HEK293 (cell line): ENCODE measurements around the gene MAIP1.
A peak's percentile ranks its signal among the peaks of the same experiment; 100 is the strongest.

ENCODE experiments used
- CTCF ChIA-PET: fragments of 350-600 bp; formaldehyde crosslinking; extraction: SDS; loops from one replicate; lab custom pipeline; 2021; ENCODE audit warnings: antibody characterized with exemption; lab: Yijun Ruan, JAX
- POLR2A ChIA-PET: fragments of 300-600 bp; formaldehyde crosslinking; extraction: SDS; loops from one replicate; lab custom pipeline; 2020; ENCODE audit warnings: antibody characterized with exemption, inconsistent platforms; lab: Yijun Ruan, JAX
- H3K27ac ChIP-seq: fragments of 200-500 bp; sonication (Bioruptor generic); 2 replicates; pipeline ENCODE4 v1.5.1; 2014; ENCODE audit warnings: low read depth, low read length, control low read depth, inconsistent platforms; ENCODE audit errors: extremely low read depth
- H3K36me3 ChIP-seq, 2 experiments: fragments of 200-500 bp in 1 of 2; sonication (Bioruptor generic) in 1 of 2; 1 replicate in 1 of 2; 2 replicates in 1 of 2; pipeline ENCODE4 v1.5.1; 2014 to 2017; ENCODE audit warnings: inconsistent platforms in 2 of 2, low read length in 2 of 2; ENCODE audit not compliant: control insufficient read depth in 2 of 2, insufficient read depth in 1 of 2
- H3K4me1 ChIP-seq: fragments of 200-500 bp; sonication (Bioruptor generic); 2 replicates; pipeline ENCODE4 v1.5.1; 2014; ENCODE audit warnings: mild to moderate bottlenecking, low read length, inconsistent platforms; ENCODE audit not compliant: control insufficient read depth, insufficient read depth
- H3K4me3 ChIP-seq: 2 replicates; pipeline ENCODE4 v1.5.1; 2011; ENCODE audit warnings: low read depth, mild to moderate bottlenecking, control low read depth, low read length, moderate library complexity
- H3K9me3 ChIP-seq: fragments of 200-500 bp; sonication (Bioruptor generic); 2 replicates; pipeline ENCODE4 v1.5.1; 2014; ENCODE audit warnings: low read depth, low read length, inconsistent platforms; ENCODE audit not compliant: control insufficient read depth, insufficient read depth
- KLF10 ChIP-seq: fragments of 450-650 bp; IDR thresholded peaks from 2 replicates; pipeline ENCODE4 v1.5.1; 2018; ENCODE audit warnings: missing biosample characterization, mild to moderate bottlenecking, missing genetic modification characterization
- KLF17 ChIP-seq: fragments of 450-650 bp; formaldehyde crosslinking; IDR thresholded peaks from 2 replicates; pipeline ENCODE4 v1.5.1; 2016; ENCODE audit warnings: missing biosample characterization, missing genetic modification characterization
- MZF1 ChIP-seq: fragments of 450-650 bp; formaldehyde crosslinking; IDR thresholded peaks from 2 replicates; pipeline ENCODE4 v1.5.1; 2017; ENCODE audit warnings: missing biosample characterization, missing genetic modification characterization, borderline replicate concordance
- PRDM1 ChIP-seq: fragments of 450-650 bp; formaldehyde crosslinking; IDR thresholded peaks from 2 replicates; pipeline ENCODE4; 2016; ENCODE audit warnings: missing biosample characterization, missing genetic modification characterization
- SP7 ChIP-seq: fragments of 450-650 bp; formaldehyde crosslinking; IDR thresholded peaks from 2 replicates; pipeline ENCODE4 v1.5.1; 2016; ENCODE audit warnings: missing biosample characterization, missing genetic modification characterization
- ZBTB11 ChIP-seq: fragments of 450-650 bp; formaldehyde crosslinking; conservative IDR thresholded peaks from 2 replicates; pipeline ENCODE4 v1.5.1; 2016; ENCODE audit warnings: low read depth, missing biosample characterization, missing genetic modification characterization
- ZBTB17 ChIP-seq: fragments of 450-650 bp; formaldehyde crosslinking; IDR thresholded peaks from 2 replicates; pipeline ENCODE4 v1.5.1; 2016; ENCODE audit warnings: missing biosample characterization, missing genetic modification characterization
- ZBTB6 ChIP-seq: fragments of 450-650 bp; formaldehyde crosslinking; IDR thresholded peaks from 2 replicates; pipeline ENCODE4 v1.5.1; 2017; ENCODE audit warnings: missing biosample characterization, missing genetic modification characterization
- ZNF112 ChIP-seq: fragments of 450-650 bp; formaldehyde crosslinking; IDR thresholded peaks from 2 replicates; pipeline ENCODE4 v1.5.0; 2017; ENCODE audit warnings: missing biosample characterization, missing genetic modification characterization
- ZNF155 ChIP-seq: fragments of 450-650 bp; formaldehyde crosslinking; IDR thresholded peaks from 2 replicates; pipeline ENCODE4 v1.5.1; 2016; ENCODE audit warnings: missing biosample characterization, missing genetic modification characterization
- ZNF16 ChIP-seq: fragments of 450-650 bp; formaldehyde crosslinking; IDR thresholded peaks from 2 replicates; pipeline ENCODE4 v1.5.1; 2016; ENCODE audit warnings: low read depth, missing biosample characterization, missing genetic modification characterization
- ZNF169 ChIP-seq: fragments of 450-650 bp; formaldehyde crosslinking; IDR thresholded peaks from 2 replicates; pipeline ENCODE4 v1.5.1; 2016; ENCODE audit warnings: missing biosample characterization, missing genetic modification characterization
- ZNF223 ChIP-seq: fragments of 450-650 bp; formaldehyde crosslinking; IDR thresholded peaks from 2 replicates; pipeline ENCODE4 v1.5.1; 2016; ENCODE audit warnings: missing biosample characterization, missing genetic modification characterization
- ZNF24 ChIP-seq: fragments of 450-650 bp; formaldehyde crosslinking; IDR thresholded peaks from 2 replicates; pipeline ENCODE4 v1.5.1; 2016; ENCODE audit warnings: missing biosample characterization, missing genetic modification characterization
- ZNF248 ChIP-seq: fragments of 450-650 bp; formaldehyde crosslinking; IDR thresholded peaks from 2 replicates; pipeline ENCODE4 v1.5.1; 2017; ENCODE audit warnings: missing biosample characterization, missing genetic modification characterization
- ZNF335 ChIP-seq: fragments of 450-650 bp; formaldehyde crosslinking; conservative IDR thresholded peaks from 2 replicates; pipeline ENCODE4 v1.5.1; 2016; ENCODE audit warnings: missing biosample characterization, missing genetic modification characterization
- ZNF354C ChIP-seq: fragments of 450-650 bp; formaldehyde crosslinking; IDR thresholded peaks from 2 replicates; pipeline ENCODE4 v1.5.1; 2016; ENCODE audit warnings: missing biosample characterization, missing genetic modification characterization, low read depth, borderline replicate concordance
- ZNF473 ChIP-seq: fragments of 450-650 bp; formaldehyde crosslinking; IDR thresholded peaks from 2 replicates; pipeline ENCODE4 v1.5.1; 2017; ENCODE audit warnings: missing biosample characterization, missing genetic modification characterization
- ZNF529 ChIP-seq: fragments of 450-650 bp; formaldehyde crosslinking; IDR thresholded peaks from 2 replicates; pipeline ENCODE4 v1.5.1; 2017; ENCODE audit warnings: missing genetic modification characterization, missing biosample characterization; ENCODE audit not compliant: insufficient replicate concordance
- ZNF654 ChIP-seq: fragments of 450-650 bp; formaldehyde crosslinking; IDR thresholded peaks from 2 replicates; pipeline ENCODE4 v1.5.1; 2016; ENCODE audit warnings: low read depth, missing biosample characterization, missing genetic modification characterization
- ZNF664 ChIP-seq: fragments of 450-650 bp; formaldehyde crosslinking; IDR thresholded peaks from 2 replicates; pipeline ENCODE4 v1.5.1; 2016; ENCODE audit warnings: missing biosample characterization, missing genetic modification characterization
- ZNF837 ChIP-seq: fragments of 450-650 bp; formaldehyde crosslinking; IDR thresholded peaks from 2 replicates; pipeline ENCODE4 v1.5.1; 2016; ENCODE audit warnings: missing biosample characterization, missing genetic modification characterization
- TF ChIP-seq, protein P1 (sequence below): sonication (generic); formaldehyde crosslinking; IDR thresholded peaks from 2 replicates; pipeline ENCODE4 v1.8.1; 2022; ENCODE audit warnings: mild to moderate bottlenecking, moderate library complexity, missing genetic modification reagents

MAIP1 gene

GRCh38 chr2:199951023-199951422, 4.4 kb upstream of the MAIP1 start:
- CTCF ChIA-PET = interaction anchor here (0.7 kb wide), 1 partner anchor 559 kb away, joined by 3 read pairs; the partner anchor contains the start of gene KCTD18
- Histone ChIP-seq H3K36me3 (peaks cover 23 to 44% of the 10 kb centered on the region in 2 experiments), H3K9me3 (no peaks in the 10 kb centered on the region), H3K27ac (no peak overlapping the region), H3K4me3 (no peak overlapping the region), H3K4me1 (no peaks in the 10 kb centered on the region)
- TF ChIP-seq ZBTB6 (tag by site-specific recombination) (no peak), ZNF248 (tag by site-specific recombination) (no peak), ZNF16 (tag by site-specific recombination) (no peak), ZNF24 (tag by site-specific recombination) (no peak), ZNF664 (no peak), ZNF335 (tag by site-specific recombination) (no peak), ZNF169 (tag by site-specific recombination) (no peak), ZNF155 (no peak)
- POLR2A ChIA-PET = no interaction called here

- Histone ChIP-seq H3K36me3 (peaks cover 8 to 39% of the 10 kb centered on the region in 2 experiments; a peak in 2 of 3 replicates), H3K4me1 (0 out of 2 replicates have a peak, but pooled peaks cover 2% of the 10 kb centered on the region), H3K4me3 (peak overlapping the region; percentile 97), H3K9me3 (no peaks in the 10 kb centered on the region), H3K27ac (peak overlapping the region; percentile 96)
- ChIA-PET CTCF (interaction anchor here (0.8 kb wide), 1 partner anchor 44 kb away, joined by 5 read pairs; no protein-coding TSS in a partner anchor), POLR2A (no interaction called here)
- peak; percentile 37; the same call in 1 of the 2 replicates for TF ChIP-seq PRDM1 (tag by site-specific recombination)
- no peak for TF ChIP-seq KLF10 (tag by site-specific recombination)
These were observed 409 bp upstream of the MAIP1 start for GRCh38 chr2:199955007-199955338.

DNA sequence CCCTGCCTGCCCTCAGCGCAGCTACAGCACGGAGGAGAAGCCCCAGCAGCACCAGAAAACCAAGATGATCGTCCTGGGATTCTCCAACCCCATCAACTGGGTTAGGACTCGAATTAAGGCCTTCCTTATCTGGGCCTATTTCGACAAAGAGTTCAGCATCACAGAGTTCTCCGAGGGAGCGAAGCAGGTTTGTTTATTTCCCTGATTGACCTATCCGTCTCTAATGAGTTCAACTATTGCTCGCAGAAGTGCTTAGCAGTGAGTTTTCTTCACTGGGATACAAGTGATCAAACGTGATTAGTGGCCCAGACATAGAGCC, 639 bp downstream of the MAIP1 start:
- peaks cover 13 to 39% of the 10 kb centered on the region in 2 experiments for H3K36me3 ChIP-seq
- peak overlapping the region; percentile 97 for H3K4me3 ChIP-seq
- no peaks in the 10 kb centered on the region for H3K9me3 ChIP-seq
- POLR2A ChIA-PET = interaction anchor here (1.0 kb wide), 1 partner anchor 45 kb away, joined by 3 read pairs; the partner anchor contains the start of gene C2orf69
- peak overlapping the region; percentile 96 for H3K27ac ChIP-seq
- CTCF ChIA-PET = no interaction called here
- H3K4me1 ChIP-seq = 0 out of 2 replicates have a peak, but pooled peaks cover 2% of the 10 kb centered on the region
- TF ChIP-seq ZBTB17 (tag by site-specific recombination) = peak; percentile 38; the same call in 1 of the 2 replicates
- no peak for TF ChIP-seq ZNF473
- TF ChIP-seq, protein P1, sequence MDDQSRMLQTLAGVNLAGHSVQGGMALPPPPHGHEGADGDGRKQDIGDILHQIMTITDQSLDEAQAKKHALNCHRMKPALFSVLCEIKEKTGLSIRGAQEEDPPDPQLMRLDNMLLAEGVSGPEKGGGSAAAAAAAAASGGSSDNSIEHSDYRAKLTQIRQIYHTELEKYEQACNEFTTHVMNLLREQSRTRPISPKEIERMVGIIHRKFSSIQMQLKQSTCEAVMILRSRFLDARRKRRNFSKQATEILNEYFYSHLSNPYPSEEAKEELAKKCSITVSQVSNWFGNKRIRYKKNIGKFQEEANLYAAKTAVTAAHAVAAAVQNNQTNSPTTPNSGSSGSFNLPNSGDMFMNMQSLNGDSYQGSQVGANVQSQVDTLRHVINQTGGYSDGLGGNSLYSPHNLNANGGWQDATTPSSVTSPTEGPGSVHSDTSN (CRISPR knock-in tag) = 0 out of 2 replicates have a peak, but pooled peaks have one; percentile 0

DNA sequence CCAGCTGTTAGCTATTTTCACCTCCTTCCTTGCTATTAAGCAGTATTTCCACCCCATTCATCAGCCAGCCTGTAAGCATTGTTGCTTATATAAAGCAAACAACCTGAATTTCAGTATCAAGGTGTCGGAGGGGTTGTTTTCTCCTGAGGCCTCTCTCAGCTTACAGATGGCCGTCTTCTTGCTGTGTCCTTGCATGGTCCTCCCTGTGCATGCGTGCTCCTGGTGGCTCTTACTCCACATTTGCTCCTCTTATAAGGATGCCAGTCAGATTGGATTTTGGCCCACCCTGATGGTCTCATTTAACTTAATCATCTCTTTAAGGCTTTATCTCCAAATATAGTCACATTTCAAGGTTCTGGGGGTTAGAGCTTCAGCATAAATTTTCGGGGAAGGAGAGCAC, 2.6 kb downstream of the MAIP1 start:
- H3K4me3 ChIP-seq = no peak overlapping the region
- peaks cover 27 to 52% of the 10 kb centered on the region in 2 experiments for H3K36me3 ChIP-seq
- ChIA-PET POLR2A (no interaction called here), CTCF (no interaction called here)
- 0 out of 2 replicates have a peak, but pooled peaks cover 2% of the 10 kb centered on the region for H3K4me1 ChIP-seq
- no peaks in the 10 kb centered on the region for H3K9me3 ChIP-seq
- no peak overlapping the region for H3K27ac ChIP-seq
- TF ChIP-seq ZNF354C (no peak), ZNF529 (no peak), ZNF223 (no peak), ZBTB11 (tag by site-specific recombination) (no peak), MZF1 (no peak), ZNF112 (tag by site-specific recombination) (no peak), KLF10 (tag by site-specific recombination) (no peak), SP7 (tag by site-specific recombination) (no peak), ZNF654 (no peak), KLF17 (tag by site-specific recombination) (no peak), ZNF837 (no peak)
